GM21717 (cell line): Measurements from ENCODE around the gene ZNF710.

Experiments used
- ATAC-seq: cut with Tn5 transposase; IDR thresholded peaks from one replicate; pipeline ENCODE4 v1.9.1; 2021; ENCODE audit warnings: mild to moderate bottlenecking, moderate library complexity; ENCODE audit not compliant: unreplicated experiment

ZNF710 gene

GRCh38 chr15:89993349-89993748 lies 7.8 kb upstream of the ZNF710 start:
- no peak for ATAC-seq

- ATAC-seq = no peak
Measured at GRCh38 chr15:89997079-89997478, 4.0 kb upstream of the ZNF710 start.

GRCh38 chr15:89998141-89998661 lies 2.9 kb upstream of the ZNF710 start:
- no peak for ATAC-seq

GRCh38 chr15:89998923-89999675 lies 2.0 kb upstream of the ZNF710 start:
- ATAC-seq = no peak

GRCh38 chr15:89999676-90000185 lies 1.4 kb upstream of the ZNF710 start:
- no peak for ATAC-seq

- ATAC-seq = no peak
Measured at GRCh38 chr15:90000186-90001001, 730 bp upstream of the ZNF710 start.

- ATAC-seq = no peak
Measured at GRCh38 chr15:90001683-90002427, 731 bp downstream of the ZNF710 start.

GRCh38 chr15:90002428-90002844 lies 1.3 kb downstream of the ZNF710 start:
- no peak for ATAC-seq

- no peak for ATAC-seq
Measured at GRCh38 chr15:90003736-90004135, 2.6 kb downstream of the ZNF710 start.

- no peak for ATAC-seq
Measured at GRCh38 chr15:90004252-90004651, 3.1 kb downstream of the ZNF710 start.

GRCh38 chr15:90004671-90005070 lies 3.5 kb downstream of the ZNF710 start:
- no peak for ATAC-seq

- no peak for ATAC-seq
Measured at GRCh38 chr15:90006217-90007075, 5.3 kb downstream of the ZNF710 start.

GRCh38 chr15:90007076-90007460 lies 5.9 kb downstream of the ZNF710 start:
- ATAC-seq = no peak

- no peak for ATAC-seq
Measured at GRCh38 chr15:90008607-90009006, 7.5 kb downstream of the ZNF710 start.

- ATAC-seq = no peak
Measured at GRCh38 chr15:90009301-90010022, 8.3 kb downstream of the ZNF710 start.

GRCh38 chr15:90011705-90012104 lies 10.6 kb downstream of the ZNF710 start:
- no peak for ATAC-seq

GRCh38 chr15:90013503-90013937 lies 12.4 kb downstream of the ZNF710 start:
- ATAC-seq = no peak

- no peak for ATAC-seq
Measured at GRCh38 chr15:90015294-90015693, 14.2 kb downstream of the ZNF710 start.

GRCh38 chr15:90015749-90016148 lies 14.6 kb downstream of the ZNF710 start:
- no peak for ATAC-seq
